Stimulated activated CD8-positive, alpha-beta memory T cell treated with anti-CD3 and anti-CD28 coated beads, Interleukin-2, amount 100 ng/mL, for 1 hour (primary cell): Measurements from ENCODE around the gene CRIP1.

Experiments used
- DNase-seq, 2 donors: peaks; one replicate each; pipeline ENCODE4 v3.0.0-alpha.2; 2020; ENCODE audit warnings: low read depth in 2 of 2

CRIP1 gene

DNA sequence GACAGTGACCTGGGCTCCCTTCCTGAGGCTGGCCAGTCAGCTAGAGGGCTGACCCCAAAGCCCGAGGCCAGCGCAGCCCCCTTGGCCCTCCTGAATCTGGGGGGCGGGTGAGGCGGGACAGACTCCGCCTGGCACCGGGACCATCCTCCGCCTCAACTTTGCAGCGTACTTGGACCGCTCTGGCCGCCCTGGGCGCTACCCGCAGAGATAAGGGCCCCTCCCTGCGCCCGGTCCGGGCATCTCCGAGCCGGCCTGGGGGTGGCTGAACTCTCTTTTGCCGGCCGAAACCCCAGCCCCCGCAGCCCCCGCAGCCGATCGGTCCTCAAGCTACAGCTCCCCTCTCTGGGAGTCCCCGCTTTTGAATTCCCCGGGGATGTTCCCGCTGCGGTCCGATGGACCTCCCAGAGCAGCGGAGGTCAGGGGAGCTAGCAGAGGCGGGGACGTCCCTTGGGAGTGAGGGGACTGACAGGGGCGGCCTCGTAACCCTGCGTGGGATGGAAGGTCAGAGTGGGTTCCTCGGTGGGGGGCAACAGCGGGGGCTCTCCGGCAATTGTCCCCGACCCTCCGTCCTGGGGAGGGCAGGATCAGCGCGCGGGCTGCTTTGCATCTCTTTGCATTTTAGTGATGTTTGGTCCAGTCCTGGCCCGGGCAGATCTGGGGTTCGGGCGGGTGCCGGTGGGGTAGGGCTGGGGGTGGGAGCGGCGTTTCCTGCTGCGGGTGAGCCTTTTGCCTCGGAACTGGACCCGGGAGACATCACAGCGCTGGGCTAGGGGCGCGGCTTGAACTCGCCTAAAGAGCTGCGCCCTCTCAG lies at the start of gene CRIP1:
TSS of gene CRIP1 (plus strand) at position 724 of the 811 bp plus-strand sequence. CDS start 374 bp downstream, outside the sequence.
- DNase-seq, result no peak

- DNase-seq, result no peak
These were observed 49.6 kb upstream of the CRIP1 start for GRCh38 chr14:105436891-105437722.

GRCh38 chr14:105437723-105438500 lies 48.8 kb upstream of the CRIP1 start:
- no peak for DNase-seq

DNA sequence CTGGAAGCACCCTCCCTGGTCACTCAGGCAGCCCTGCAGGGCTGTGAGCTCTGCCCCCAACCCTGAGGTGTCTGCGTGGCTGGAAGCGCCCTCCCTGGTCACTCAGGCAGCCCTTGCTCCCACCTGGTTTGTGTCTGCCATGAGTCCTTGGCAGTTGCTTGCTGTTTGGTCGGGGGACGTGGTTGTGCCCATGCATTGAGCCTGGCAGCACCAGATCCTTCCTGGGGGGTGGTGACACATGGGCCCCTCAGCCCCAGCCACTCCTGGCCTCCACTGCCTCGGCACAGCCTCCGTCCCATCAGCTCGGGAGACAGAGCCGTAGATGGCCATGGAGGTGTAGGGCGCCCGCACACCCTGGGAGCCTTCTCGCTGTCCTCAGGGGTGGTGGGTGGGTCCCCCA lies 47.5 kb upstream of the CRIP1 start:
- DNase-seq, result no peak

- no peak for DNase-seq
These were observed 46.8 kb upstream of the CRIP1 start for GRCh38 chr14:105439710-105440553.

GRCh38 chr14:105440554-105440900 lies 46.2 kb upstream of the CRIP1 start:
- DNase-seq, result no peak

- DNase-seq, result no peak
These were observed 45.7 kb upstream of the CRIP1 start for GRCh38 chr14:105440992-105441391.

DNA sequence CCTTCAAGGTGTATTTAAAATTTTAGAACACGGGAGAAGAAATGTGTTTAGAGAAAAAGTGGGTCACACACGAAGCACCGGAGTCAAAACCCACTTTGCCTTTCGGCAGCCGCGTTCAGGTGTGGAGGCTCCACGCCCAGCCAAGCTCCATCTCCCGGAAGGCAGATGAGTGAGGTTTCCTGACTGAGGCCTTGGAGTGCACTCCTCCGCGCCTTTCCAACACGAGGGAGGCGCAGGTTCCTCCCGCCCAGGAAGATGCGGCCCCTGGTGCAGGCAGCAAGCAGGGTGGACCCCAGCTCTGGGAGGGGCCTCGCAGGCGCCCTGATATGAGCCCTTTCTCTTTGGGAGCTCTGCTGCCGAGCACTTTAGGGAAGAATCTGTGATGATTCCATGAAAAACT lies 44.6 kb upstream of the CRIP1 start:
- no peak for DNase-seq

DNA sequence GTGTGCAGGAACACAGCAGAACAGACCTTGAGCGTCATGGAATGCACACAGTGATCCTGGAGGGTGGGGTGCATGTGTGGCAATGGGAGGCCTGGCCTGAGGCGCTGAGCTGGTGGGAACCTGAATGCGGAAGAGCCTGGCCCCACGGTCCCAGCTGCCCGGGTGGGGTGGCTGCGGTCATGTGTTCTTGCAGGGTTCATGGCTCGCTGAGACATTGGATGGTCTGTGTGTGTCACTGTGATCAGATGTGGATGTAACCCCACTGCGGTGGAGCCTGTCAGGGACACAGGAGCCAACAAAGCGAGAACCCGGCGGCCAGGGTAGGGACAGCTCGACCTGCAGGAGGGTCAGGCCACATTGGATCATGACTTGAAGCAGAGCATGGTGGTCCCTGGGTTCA lies 43.9 kb upstream of the CRIP1 start:
- DNase-seq, result no peak

GRCh38 chr14:105444859-105445258 lies 41.8 kb upstream of the CRIP1 start:
- DNase-seq, result no peak

DNA sequence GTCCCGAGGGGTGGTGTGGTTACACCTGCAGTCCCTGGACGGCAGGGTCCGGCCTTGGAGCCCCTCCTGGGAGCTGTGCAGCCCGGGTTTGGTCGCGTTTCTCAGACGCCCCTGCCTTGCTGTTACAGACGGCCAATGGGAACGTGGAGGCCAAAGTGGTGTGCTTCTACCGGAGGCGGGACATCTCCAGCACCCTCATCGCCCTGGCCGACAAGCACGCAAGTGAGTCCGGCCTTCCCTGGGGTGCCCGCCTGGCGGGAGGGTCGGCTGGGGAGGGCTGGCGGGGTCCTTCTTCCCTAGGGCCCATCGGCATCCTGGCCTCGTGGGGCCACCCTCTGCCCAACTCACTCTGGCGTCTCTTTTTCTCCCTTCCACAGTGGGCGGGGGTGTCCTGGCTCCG lies 41.4 kb upstream of the CRIP1 start:
- no peak for DNase-seq

GRCh38 chr14:105445901-105446845 lies 40.5 kb upstream of the CRIP1 start:
- no peak for DNase-seq

- DNase-seq, result no peak
These were observed 39.7 kb upstream of the CRIP1 start for GRCh38 chr14:105446971-105447370.

DNA sequence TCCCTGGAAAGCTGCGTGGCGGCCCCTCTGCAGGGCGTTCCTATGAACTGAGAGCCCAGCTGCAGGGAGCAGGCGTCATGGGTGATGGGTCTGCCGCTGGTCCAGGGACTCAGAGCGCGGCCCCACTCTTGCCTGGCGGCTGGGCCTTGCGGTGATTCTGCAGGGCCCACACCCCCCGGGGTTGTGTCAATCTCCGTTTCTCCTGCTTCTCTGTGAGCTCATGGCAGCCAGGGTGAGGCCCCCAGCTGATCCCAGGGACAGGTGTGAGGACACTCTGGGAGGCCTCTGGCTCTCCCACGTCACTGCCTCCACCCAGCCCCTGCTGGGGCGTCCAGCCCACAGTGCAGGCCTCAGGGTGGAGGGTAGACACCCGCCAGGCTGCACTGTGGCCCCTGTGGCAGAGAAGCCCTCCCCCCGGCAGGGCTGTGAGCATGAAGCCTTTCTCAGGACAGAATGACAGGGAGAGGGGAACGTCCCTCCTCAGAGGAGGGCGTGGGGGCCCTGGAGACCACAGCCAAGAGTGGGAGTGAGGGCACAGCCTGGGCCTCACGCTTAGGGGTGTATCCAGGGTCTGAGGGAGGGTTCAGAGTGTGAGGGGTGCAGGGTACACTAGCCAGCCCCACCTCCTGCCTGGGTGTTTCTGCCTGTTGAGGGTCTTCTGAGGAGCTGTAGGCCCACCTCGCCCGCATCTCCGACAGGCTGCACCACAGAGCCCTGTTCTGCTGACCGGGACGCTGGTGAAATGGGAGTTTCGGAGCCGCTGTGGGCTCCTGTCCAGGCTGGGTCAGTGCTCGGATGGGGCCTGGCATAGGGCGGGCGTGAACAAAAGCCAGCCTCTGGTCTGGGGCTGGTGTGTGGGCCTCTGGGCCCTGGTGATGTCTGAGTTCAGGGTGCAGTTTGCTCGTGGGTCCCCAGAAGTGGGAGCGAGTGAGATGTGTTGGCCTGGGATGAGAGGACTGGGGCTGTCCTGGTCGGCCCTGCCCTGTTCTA lies 38.7 kb upstream of the CRIP1 start:
- no peak for DNase-seq

DNA sequence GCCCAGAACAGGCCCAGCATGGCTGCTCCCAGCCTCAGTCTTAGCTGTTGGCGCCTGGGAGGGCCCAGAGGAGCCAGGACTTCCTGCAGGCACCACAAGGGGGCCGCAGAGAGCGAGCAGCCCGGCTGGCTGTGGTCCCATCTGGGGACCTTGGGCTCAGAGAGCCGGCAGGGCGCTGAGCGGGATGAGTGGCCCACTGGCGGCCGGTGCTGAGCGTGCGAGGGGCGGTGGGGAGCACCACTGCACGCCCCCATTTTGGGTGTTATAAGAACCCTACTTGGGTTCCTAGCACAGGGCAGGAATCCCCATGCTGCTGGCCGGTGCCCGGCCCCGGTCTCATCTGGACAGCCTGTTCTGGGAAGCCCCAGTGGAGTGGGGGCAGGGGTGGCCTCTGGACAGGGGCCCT lies 38.0 kb upstream of the CRIP1 start:
- peak; percentile 29 to 53 for DNase-seq

DNA sequence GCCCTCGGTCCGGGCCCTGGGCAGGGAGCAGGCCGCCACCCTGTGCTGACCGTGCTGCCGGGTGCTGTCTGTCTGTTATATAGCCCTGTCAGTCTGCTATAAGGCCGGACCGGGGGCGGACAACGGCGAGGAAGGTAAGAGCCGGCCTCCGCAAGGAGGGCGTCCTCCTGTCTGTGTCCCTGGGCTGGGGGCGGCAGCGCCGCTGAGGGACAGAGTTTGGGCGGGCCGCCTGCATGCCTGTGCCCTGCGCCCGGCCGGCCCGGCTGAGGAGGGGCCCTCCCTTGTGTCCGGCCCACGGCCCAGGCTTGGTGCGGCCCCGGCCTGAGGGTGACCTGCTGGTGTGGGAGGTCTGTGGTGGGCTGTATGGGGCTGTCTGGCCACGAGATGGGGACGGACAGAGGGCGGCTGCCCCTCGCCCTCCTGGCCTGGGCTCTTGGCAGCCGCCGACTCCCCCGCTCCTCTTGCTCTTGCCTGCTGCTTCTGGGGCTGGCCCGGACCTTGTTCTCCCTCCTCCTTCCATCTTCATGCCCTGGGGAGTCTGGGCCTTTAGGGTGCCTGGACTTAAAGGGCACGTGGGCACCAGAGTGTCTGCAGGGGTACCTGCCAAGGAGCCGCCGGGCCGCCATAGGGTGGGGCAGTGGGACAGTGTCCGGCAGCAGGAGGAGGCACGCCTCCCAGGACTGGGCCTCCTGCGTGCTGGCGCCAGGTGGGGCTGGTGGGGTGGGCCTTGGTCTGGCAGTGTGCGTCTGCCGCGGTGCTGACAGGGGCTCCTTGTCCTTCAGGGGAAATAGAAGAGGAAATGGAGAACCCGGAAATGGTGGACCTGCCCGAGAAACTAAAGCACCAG lies 37.2 kb upstream of the CRIP1 start:
- DNase-seq, result no peak

DNA sequence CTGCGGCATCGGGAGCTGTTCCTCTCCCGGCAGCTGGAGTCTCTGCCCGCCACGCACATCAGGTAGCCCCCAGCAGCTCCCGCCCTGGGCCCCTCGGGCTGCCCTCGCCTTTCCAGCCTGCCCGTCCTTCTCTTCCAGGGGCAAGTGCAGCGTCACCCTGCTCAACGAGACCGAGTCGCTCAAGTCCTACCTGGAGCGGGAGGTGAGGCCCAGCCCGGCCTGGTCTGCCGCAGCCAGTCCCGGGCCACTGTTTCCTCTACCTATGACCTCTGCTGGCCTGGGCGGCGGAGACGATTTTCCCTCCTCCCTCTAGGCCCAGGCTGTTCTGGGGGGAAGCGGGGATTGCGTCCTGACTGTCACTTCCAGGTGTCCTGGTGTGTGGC lies 36.6 kb upstream of the CRIP1 start:
- DNase-seq, result no peak
